Endothelial cell of umbilical vein (primary cell): ENCODE results near the gene MAP1B. TPM values are rescaled to one million over a fixed set of nuclear protein-coding genes. Genes with fewer than 3 reads are reported as not detected.

ENCODE experiments used
- BruUV-seq: library from RNA; stranded (reverse); fragments of 400-500 nt; replicated peaks from 2 replicates; lab custom pipeline; 2021; lab: Mats Ljungman, UMichigan
- CTCF ChIA-PET: fragments of 300-600, 350-600 bp; sonication (Branson Sonifier 250); formaldehyde crosslinking; loops from one replicate; lab custom pipeline; 2021; ENCODE audit warnings: antibody characterized with exemption, inconsistent platforms; lab: Charles Lee
- POLR2A ChIA-PET: fragments of 300-600, 350-600 bp; sonication (Branson Sonifier 250); formaldehyde crosslinking; loops from one replicate; lab custom pipeline; 2021; ENCODE audit warnings: antibody characterized with exemption, inconsistent platforms; lab: Charles Lee
- DNase-seq: peaks from one replicate; pipeline ENCODE4 v3.0.0-alpha.2; 2011; ENCODE audit warnings: low read depth, low spot score
- FAIRE-seq: peaks from 2 replicates; lab custom pipeline; 2011; peaks lifted over from hg19 to GRCh38; lab: Jason Lieb, UNC
- H2AFZ ChIP-seq: 2 replicates; pipeline ENCODE4 v1.6.0; 2012; ENCODE audit warnings: low read depth, low read length, control low read depth, inconsistent platforms
- H3K27ac ChIP-seq: 2 replicates; pipeline ENCODE4 v1.5.1; 2011; ENCODE audit warnings: low read depth, mild to moderate bottlenecking, control low read depth, low read length, moderate library complexity; ENCODE audit not compliant: insufficient read depth
- H3K27me3 ChIP-seq, 2 experiments: 2 replicates each; pipeline versions ENCODE4 v1.6.0 to v1.6.1; 2011; ENCODE audit warnings: low read length in 2 of 2, mixed read lengths in 1 of 2; ENCODE audit not compliant: control insufficient read depth in 2 of 2, insufficient read depth in 2 of 2
- H3K36me3 ChIP-seq, 2 experiments: 2 replicates in 1 of 2; 3 replicates in 1 of 2; pipeline ENCODE4 v1.5.1; 2011; ENCODE audit warnings: low read length in 2 of 2, mild to moderate bottlenecking in 1 of 2, moderate library complexity in 1 of 2; ENCODE audit not compliant: control insufficient read depth in 2 of 2, insufficient read depth in 2 of 2; ENCODE audit errors: extremely low read depth in 1 of 2
- H3K4me1 ChIP-seq: 3 replicates; pipeline ENCODE4 v1.5.1; 2011; ENCODE audit warnings: mild to moderate bottlenecking, low read length; ENCODE audit not compliant: control insufficient read depth, insufficient read depth; ENCODE audit errors: extremely low read depth
- H3K4me2 ChIP-seq: 2 replicates; pipeline ENCODE4 v1.6.1; 2011; ENCODE audit warnings: low read length, control low read depth, mixed read lengths; ENCODE audit not compliant: insufficient read depth
- H3K4me3 ChIP-seq, 3 experiments: fragments of 200-600 bp in 1 of 3; sonication (generic), shearing (Covaris generic) in 1 of 3; replicated peaks in 1 of 3; 2 replicates each; pipeline ENCODE4 v1.5.1; 2011 to 2016; ENCODE audit warnings: control low read depth in 3 of 3, low read length in 3 of 3, mild to moderate bottlenecking in 2 of 3, inconsistent platforms in 1 of 3, low read depth in 1 of 3, moderate library complexity in 1 of 3; ENCODE audit not compliant: insufficient read depth in 1 of 3
- H3K79me2 ChIP-seq: 2 replicates; pipeline ENCODE4 v1.6.0; 2012; ENCODE audit warnings: low read length, inconsistent platforms; ENCODE audit not compliant: control insufficient read depth, insufficient read depth
- H3K9ac ChIP-seq: replicated peaks from 2 replicates; pipeline ENCODE3; 2011; ENCODE audit warnings: low read length, control low read depth; ENCODE audit not compliant: insufficient read depth; ENCODE audit errors: extremely low read depth
- H3K9me1 ChIP-seq: replicated peaks from 3 replicates; pipeline ENCODE4 v1.6.0; 2011; ENCODE audit warnings: mild to moderate bottlenecking, low read length; ENCODE audit not compliant: control insufficient read depth, insufficient read depth; ENCODE audit errors: extremely low read depth
- H3K9me3 ChIP-seq: replicated peaks from 2 replicates; pipeline ENCODE4 v1.5.1; 2012; ENCODE audit warnings: low read length, inconsistent platforms; ENCODE audit not compliant: control insufficient read depth, insufficient read depth
- H4K20me1 ChIP-seq: replicated peaks from 2 replicates; pipeline ENCODE3; 2011; ENCODE audit warnings: mild to moderate bottlenecking, low read length; ENCODE audit not compliant: control insufficient read depth, insufficient read depth; ENCODE audit errors: extremely low read depth
- EZH2 ChIP-seq: IDR thresholded peaks from 2 replicates; pipeline ENCODE4 v1.6.1; 2012; ENCODE audit warnings: borderline replicate concordance, low read depth, mild to moderate bottlenecking, moderate library complexity, low read length, inconsistent platforms; ENCODE audit not compliant: severe bottlenecking
- FOS ChIP-seq: IDR thresholded peaks from 2 replicates; pipeline ENCODE4 v1.6.1; 2011; ENCODE audit warnings: mild to moderate bottlenecking, low read length, moderate library complexity, borderline replicate concordance; ENCODE audit not compliant: insufficient read depth
- GATA2 ChIP-seq: IDR thresholded peaks from 2 replicates; pipeline ENCODE4 v1.7.0; 2011; ENCODE audit warnings: low read depth, mild to moderate bottlenecking, moderate library complexity, mixed read lengths, low read length; ENCODE audit not compliant: insufficient read length, insufficient read depth
- JUN ChIP-seq: IDR thresholded peaks from 2 replicates; pipeline ENCODE4 v1.6.1; 2011; ENCODE audit warnings: borderline replicate concordance, low read depth; ENCODE audit not compliant: insufficient read length, insufficient read depth
- MAX ChIP-seq: IDR thresholded peaks from 2 replicates; pipeline ENCODE4 v1.6.1; 2011; ENCODE audit not compliant: insufficient read depth, insufficient read length
- MYC ChIP-seq: IDR thresholded peaks from one replicate; pipeline ENCODE4 v1.6.1; 2011; ENCODE audit warnings: mild to moderate bottlenecking, low read depth, low read length
- POLR2A ChIP-seq: IDR thresholded peaks from 2 replicates; pipeline ENCODE4 v1.6.1; 2012; ENCODE audit warnings: low read depth, mild to moderate bottlenecking, control low read depth, low read length
- POLR2AphosphoS5 ChIP-seq: IDR thresholded peaks from 2 replicates; pipeline ENCODE4 v1.6.1; 2012; ENCODE audit warnings: low read depth, mild to moderate bottlenecking, control low read depth, low read length, moderate library complexity; ENCODE audit not compliant: insufficient read depth
- dilution Hi-C: fragments of 300-500 bp; cut with MboI; formaldehyde crosslinking; loops from one replicate; pipeline ENCODE4 v1.15.0; 2019; ENCODE audit warnings: low sequenced_read_pairs; ENCODE audit not compliant: extremely low pct_ligation_motif_present
- intact Hi-C: fragments of 100-400 bp; cut with micrococcal nuclease; formaldehyde crosslinking; loops from one replicate; pipeline ENCODE4 v1.10.0; 2022
- polyA plus RNA-seq, 4 experiments: library from polyadenylated mRNA; depleted of rRNA in 3 of 4; stranded (reverse) in 3 of 4; unstranded in 1 of 4; fragments of >200 nt; gene quantifications; 2 replicates each; pipeline versions ENCODE4 v1.2.1 to v1.2.3, GENCODE V29; 2011 to 2012; ENCODE audit warnings: missing spikeins in 1 of 4
- total RNA-seq: library from RNA; stranded (reverse); gene quantifications from 2 replicates; pipeline ENCODE4 v1.2.3, GENCODE V29; 2021
- TF ChIP-seq, protein P1 (sequence below), 2 donors: IDR thresholded peaks; 1 replicate in 1 of 2; 2 replicates in 1 of 2; pipeline ENCODE4 v1.5.1; 2011; ENCODE audit warnings: low read length in 2 of 2, mild to moderate bottlenecking in 2 of 2, moderate library complexity in 2 of 2, control low read depth in 1 of 2, inconsistent platforms in 1 of 2, low read depth in 1 of 2; ENCODE audit not compliant: insufficient read depth in 1 of 2; ENCODE audit errors: extremely low read depth in 1 of 2

Gene MAP1B
- total and polyA plus RNA-seq, 2 donors (not counting 3 experiments of a cell fraction or from before 2014, with no cell fraction given): 55.9 to 263 TPM

GRCh38 chr5:72151169-72151568 lies 43.9 kb downstream of the MAP1B start:
- intact Hi-C loops: loop anchor here (5.0 kb wide), 1 partner anchor 96 kb away; no protein-coding TSS in a partner anchor
- H3K27ac ChIP-seq: no peak overlapping the region
- H3K4me3 ChIP-seq: no peak overlapping the region
- dilution Hi-C loops: no loop called here
- H3K9ac ChIP-seq: no peak overlapping the region
- no peak for DNase-seq
- peaks cover 3 to 23% of the 10 kb centered on the region in 2 experiments for H3K36me3 ChIP-seq
- BruUV-seq: no TSS peak
- TF ChIP-seq MAX (no peak), JUN (no peak), POLR2AphosphoS5 (no peak), MYC (no peak), GATA2 (no peak), FOS (no peak), EZH2 (no peak), POLR2A (no peak)
- TF ChIP-seq, protein P1, sequence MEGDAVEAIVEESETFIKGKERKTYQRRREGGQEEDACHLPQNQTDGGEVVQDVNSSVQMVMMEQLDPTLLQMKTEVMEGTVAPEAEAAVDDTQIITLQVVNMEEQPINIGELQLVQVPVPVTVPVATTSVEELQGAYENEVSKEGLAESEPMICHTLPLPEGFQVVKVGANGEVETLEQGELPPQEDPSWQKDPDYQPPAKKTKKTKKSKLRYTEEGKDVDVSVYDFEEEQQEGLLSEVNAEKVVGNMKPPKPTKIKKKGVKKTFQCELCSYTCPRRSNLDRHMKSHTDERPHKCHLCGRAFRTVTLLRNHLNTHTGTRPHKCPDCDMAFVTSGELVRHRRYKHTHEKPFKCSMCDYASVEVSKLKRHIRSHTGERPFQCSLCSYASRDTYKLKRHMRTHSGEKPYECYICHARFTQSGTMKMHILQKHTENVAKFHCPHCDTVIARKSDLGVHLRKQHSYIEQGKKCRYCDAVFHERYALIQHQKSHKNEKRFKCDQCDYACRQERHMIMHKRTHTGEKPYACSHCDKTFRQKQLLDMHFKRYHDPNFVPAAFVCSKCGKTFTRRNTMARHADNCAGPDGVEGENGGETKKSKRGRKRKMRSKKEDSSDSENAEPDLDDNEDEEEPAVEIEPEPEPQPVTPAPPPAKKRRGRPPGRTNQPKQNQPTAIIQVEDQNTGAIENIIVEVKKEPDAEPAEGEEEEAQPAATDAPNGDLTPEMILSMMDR (IDR thresholded peaks at IDR 0.05; ENCODE audit: extremely low read depth in 1 of 2, insufficient read depth in 1 of 2, low read depth in 1 of 2, low read length in 2 of 2): no peak
- H3K9me3 ChIP-seq: no peaks in the 10 kb centered on the region
- peaks cover 92% of the 10 kb centered on the region for H3K79me2 ChIP-seq
- peaks cover 40% of the 10 kb centered on the region for H3K4me1 ChIP-seq
- no peak overlapping the region for H2AFZ ChIP-seq
- ChIA-PET CTCF (no interaction called here), POLR2A (no interaction called here)
- H4K20me1 ChIP-seq: no peaks in the 10 kb centered on the region
- no peak for FAIRE-seq
- H3K27me3 ChIP-seq: no peaks in the 10 kb centered on the region
- H3K4me2 ChIP-seq: no peak overlapping the region
- H3K9me1 ChIP-seq: peaks cover 2% of the 10 kb centered on the region
